NCI-H1694 (cell line): ENCODE results near the gene KCNQ1.

Experiments
- DNase-seq: peaks from one replicate; lab custom pipeline; 2025; lab: John Stamatoyannopoulos, UW

Gene KCNQ1

DNA sequence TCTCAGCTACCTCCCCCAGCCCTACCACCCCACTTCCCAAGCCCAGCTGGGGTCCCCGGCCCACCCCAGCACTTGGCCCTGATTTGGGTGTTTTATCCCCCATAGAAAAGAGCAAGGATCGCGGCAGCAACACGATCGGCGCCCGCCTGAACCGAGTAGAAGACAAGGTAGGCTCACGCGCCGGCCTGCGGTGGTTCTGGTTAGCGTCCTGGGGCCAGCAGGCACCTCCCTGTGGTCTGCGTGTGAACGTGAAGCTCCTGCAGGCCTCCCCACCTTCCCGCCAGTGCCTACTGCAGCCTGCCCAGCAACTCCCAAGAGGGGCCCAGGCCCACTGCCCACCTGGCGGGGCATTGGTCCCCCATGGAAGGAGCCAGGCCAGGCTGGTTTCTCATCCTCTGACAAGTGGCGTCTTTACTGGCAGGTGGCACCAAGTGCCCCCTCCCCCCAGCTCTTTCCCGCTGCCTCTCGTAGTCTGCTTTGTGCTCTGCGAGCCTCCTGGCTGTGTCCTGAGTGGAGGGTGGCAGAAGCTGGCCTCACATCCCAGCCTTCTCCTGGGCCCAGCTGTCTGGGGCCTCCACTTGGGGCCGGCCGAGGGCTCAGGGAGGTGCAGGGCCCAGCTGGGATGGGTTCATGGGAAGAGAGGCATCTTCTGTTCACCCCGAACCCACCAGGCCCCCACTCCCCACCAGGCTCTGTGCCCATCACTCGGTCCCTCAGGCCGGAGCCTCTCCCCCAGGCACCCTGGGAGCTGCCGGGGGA lies 333.2 kb downstream of the KCNQ1 start:
- peak; percentile 29 for DNase-seq

DNA sequence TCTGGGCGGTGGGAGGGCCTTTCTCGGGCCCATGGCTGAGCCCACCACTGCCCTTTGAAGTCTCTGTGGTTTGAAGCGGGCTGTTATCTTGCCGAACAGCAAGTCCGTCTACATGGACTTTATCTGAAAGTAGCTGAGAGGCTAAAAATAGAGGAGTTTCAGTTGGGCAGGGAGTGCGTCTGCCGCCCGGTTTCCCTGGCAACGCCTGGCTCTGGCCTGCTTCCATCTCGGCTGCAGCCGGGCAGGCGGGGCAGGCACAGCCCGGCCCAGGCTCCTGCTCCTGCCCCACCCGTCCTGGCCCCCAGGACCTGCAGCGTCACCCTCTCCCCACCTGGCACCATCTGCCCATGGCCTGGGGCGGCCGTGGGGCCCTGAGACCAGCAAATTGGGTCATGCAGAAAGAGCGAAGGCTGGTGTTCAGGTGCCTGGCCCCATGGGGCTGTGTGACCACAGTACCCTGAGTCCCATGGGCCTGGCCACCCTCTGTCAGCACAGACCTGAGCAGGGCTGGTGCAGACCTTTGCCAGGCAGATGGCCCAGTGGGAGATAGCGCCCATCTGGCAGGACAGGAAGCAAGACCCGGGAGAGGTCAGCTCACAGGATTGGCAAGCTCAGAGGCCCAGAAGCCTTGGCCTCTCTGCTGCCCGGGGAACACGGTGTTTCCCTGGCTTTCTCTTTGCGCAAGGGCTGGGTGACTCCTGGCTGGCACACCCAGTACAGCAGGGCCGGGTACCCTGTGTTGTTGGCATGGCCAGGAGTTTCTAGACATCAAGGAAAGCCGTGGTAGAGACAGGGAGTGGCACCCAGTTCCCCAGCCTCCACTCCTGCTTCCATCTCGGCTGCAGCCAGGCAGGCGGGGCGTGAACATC lies 334.1 kb downstream of the KCNQ1 start:
- DNase-seq = peak; percentile 55

DNA sequence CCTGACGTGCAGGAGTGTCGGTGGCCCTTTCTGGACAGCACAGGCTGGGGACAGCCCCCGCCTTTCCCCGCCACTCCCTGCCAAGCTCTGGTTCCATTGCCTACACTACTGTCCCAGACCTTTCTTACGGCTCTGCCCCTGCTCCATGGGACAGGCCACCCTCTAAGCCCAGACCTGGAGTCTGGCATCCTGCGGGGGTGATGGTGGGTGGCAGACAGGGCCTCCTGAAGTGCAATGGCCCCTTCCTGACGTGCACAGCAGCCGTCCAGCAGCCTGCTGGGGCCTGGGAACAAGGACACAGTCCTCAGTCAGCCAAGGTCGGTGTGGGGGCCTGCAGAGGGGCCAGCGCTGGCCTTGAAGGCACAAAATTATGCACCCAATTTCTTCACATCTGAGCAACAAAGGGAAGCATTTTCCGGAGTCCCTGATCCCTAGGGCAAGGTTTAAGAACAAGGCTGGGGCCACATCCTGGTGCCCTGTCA lies 334.7 kb downstream of the KCNQ1 start:
- no peak for DNase-seq

DNA sequence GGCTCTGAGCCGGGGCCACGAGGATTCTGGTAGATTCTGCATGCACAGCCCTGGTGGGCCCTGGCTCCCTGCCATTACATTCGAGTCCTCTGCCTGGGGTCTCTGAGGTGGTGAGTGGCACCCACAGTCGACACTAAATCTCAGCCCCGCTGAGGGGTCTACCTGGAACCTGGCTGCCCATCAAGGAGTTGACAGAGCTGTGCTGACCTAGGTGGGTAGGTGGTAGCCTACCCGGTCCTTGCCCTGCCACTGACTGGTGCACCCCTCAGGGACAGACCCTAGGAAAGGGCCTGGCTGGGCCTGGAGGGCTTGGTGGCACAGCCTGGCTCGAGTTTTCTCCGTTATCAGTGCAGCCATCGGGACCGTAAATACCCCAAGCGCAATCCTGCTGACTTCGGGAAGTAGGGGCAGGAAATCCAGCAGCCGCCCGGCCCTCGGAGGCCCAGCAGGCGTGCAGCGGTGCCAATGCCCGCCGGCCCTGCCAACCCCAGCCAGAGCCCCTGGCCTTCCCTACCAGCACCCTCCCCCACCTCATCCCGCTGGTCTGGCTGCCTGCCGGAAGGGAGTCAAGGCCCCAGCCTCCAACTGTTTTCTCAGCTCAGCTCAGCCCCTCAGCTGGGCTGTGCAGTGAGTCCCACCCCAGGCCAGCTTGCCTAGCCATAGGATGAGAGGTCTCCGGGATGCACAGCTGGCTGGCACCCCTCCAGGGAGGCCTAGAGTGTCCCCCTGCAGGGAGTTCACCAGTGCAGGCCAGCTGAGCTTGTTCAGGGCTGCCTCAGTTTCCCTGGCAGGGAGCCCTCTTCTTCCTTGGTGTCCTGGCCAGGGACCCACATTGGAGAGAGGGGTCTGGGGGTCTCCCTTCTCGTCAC lies 335.4 kb downstream of the KCNQ1 start:
- DNase-seq = no peak

DNA sequence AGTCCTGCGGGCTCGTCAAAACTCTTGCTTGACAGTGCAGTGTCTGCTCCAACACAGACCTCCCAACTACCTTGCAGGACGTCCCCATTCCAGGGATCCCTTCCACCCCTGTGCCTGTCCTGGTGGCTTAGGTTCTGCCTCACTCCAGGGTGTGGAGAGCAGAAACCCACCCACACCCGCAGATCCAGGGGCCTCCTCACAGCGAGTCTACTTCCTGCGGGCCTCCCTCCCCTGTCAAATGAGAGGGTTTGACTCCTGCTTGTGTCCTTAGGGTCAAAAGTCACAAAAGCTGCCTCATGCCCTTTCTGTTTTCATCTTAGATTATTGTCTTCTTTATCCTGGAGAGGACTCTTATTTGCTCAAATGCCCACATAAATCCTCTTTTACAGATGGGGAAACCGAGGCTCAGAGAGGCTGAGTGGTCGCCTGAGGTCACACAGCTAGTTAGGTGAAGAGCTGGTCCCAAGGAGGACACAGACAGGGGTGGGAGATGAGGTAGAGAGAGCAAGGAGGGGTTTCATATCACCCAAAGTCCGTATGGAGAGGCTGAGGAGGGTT lies 336.1 kb downstream of the KCNQ1 start:
- no peak for DNase-seq

DNA sequence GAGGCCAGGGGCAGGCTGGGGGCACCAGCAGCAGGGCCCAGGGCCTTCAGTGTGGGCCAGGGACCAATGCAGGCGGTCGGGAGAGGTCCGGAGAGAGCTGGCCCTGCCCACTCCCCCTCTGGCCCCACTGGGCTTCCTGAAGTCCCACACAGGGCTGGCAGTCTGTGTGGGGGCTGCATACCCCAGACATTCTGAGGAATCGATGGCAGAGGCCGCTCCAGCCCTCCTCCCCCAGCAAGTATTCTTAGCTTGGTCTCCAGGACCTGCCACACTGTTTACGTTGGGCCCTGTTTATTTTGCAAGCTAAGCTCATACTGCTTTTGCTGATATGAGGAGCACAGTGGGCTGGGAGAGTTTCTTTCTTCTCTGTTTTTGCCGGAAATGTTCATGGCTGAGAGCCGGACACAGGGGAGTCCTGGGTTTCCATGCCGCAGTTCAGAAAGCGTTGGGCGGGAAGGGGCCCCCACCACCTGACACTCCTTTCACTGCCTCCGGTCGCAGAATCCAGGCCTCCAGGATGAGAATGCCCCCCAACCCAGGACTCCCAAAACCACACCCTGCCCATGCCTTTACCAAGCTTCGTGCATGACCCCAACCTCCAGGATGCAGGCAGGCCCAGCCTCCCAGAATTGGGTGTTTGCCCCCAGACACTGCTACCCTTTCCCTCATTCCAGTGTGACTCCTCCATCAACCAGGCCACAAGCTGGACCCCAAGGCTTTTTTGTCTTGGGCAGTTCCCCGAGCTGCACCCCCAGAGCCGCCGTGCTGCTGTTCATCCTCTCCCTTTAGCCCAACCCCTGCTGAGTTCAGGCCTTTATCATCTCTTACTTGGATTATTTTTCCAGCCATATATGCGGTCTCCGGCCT lies 336.8 kb downstream of the KCNQ1 start:
- DNase-seq = no peak

DNA sequence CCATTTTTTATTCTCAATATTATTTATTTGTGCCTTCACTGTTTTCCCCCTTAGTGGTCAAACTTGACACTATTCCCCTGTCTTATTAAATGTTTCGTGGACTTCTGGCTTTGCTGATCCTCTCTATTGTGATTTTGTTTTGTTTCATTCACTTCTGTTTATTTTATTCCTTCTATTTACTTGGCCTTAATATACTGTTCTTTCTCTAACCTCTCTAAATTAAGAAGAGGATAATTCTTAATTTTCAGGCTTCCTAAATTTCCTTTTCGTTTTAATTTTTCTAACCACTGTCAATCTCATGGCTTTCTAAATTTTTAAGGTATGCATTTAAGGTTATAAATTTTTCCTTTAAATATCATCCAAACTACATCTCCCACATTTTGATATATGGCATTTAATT lies 338.0 kb downstream of the KCNQ1 start:
- DNase-seq = no peak

DNA sequence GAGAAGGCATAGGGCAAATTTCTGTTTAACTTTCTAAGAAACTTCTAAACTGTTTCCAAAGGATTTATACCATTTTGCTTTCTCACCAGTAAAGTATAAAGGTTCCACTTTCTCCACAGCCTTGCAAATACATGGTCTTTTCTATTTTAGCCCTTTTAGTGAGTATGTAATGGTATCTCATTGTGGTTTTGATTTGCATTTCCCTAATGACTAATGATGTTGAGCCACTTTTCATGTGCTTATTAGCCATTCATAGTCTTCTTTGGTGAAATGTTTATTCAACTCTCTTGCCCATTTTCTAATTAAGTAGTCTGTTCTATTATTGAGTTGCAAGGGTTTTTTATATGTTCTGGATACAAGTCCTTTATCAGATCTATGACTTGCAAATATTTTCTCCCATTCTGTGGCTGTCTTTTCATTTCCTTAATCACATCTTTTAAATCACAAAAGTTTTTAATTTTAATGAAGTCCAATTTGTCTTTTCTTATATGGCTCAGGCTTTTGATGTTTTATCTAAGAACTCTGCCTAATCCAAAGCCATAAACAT lies 338.8 kb downstream of the KCNQ1 start:
- no peak for DNase-seq

DNA sequence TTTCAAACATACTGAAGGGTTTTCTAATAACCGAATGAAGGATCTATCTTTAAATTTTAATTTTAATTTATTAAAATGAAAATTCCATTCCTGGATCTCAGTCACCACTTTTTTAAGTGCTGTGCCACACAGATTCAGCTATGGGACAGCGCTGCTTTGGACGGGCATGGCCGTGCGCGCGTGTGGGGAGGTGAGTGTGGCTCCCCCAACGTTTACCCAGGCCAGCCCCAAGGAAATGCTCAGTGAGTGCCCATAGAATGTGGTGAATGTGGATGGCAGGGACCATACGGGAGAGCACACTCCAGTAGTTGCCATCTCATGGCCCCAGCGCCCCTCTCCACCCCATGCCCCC lies 343.0 kb downstream of the KCNQ1 start:
- DNase-seq = no peak

DNA sequence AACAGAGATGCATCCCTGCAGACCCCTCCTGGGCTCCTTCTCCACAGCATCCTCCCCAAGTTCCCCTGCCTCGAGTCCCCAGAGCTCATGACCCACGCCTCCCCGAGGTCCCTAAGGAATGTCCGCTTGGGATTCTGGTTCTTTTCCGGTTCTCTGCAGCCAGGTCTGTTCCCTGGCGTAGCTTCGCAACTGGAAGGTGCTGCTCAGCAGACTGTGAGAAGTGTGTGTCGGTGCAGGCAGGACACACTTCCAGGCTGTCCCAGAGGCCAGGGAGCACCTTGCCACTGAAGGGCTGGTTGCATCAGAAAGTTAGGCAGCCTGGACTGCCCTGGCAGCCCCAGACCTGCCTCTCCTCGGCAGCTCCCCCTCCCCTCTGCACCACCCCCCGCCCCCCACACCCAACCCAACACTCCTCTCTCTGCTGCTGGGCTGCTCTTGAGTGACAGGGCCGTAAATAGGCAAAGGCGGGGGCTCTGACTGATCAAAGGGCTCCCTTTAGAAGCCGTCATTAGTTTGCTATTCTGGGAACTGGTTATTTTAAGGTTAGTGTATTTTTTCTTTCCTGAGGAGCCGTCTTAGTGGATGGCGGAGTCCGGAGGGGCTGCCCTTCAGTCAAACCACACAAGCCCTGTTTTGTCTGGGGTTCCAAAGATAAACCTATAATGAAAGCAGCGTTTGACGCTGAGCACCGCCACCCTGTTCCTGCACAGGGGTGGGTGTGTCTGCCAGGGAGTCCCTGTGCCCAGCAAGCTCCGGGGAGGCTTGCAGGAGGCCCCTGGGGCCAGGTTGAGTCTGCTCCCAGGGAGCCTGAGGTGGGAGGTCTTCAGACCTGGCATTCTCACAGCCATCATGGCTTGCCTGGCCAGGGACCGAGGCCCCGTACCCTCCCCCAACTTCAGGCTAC lies 343.6 kb downstream of the KCNQ1 start:
- DNase-seq = no peak

DNA sequence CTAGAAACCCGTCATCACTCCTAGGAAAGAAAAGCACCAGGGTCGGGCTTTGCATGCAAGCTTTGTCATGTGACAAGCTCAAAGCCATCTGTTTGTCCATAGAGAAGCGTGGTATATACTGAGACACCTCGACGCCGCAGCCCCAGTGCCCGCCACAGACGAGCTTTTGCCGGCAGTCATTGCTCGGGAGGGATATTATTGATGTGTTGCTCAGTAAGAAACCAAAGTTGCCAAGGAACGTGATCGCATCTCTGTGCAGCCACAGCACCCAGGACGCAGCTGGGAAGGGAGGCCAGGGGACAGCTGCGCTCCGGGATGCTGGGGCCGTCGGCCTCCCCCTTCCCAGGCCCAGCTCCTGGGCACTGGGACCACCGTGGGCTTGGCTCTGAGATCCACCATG lies 344.5 kb downstream of the KCNQ1 start:
- DNase-seq = no peak

DNA sequence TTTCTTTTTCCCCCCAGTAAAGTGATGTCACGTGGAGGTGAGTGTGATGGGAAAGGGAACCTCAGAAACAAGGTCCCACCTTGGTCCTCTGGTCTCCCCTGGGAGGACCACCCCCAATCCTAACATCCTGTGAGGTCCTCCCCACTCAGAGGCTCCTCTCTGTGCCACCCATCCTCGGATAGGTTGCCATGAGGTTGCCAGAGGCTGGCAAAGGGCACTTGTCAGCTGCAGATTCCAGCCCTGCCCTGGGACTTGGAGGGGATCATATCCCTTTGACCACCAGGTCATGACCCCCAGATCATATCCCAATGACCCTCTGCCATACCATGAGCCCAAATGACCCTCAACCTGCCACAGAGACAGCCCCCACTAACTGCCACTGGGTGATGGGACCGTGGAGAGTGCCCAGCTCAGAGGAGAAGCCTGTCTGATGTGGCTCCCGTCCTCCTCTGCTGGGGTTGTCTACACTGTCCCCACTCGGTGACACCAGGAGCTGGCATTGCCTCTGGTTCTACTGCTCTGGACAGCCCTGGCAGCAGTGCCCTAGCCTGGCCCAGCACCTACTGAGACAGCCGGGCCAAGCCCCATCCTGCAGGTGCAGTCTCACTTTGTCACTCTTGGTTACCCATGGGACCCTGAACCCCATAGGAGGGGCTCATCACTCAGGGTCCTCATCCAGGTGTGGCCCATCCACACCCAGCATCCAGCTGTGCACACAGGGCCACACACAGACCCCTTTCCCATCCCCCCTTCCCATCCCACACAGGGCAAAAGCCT lies 345.2 kb downstream of the KCNQ1 start:
- no peak for DNase-seq

DNA sequence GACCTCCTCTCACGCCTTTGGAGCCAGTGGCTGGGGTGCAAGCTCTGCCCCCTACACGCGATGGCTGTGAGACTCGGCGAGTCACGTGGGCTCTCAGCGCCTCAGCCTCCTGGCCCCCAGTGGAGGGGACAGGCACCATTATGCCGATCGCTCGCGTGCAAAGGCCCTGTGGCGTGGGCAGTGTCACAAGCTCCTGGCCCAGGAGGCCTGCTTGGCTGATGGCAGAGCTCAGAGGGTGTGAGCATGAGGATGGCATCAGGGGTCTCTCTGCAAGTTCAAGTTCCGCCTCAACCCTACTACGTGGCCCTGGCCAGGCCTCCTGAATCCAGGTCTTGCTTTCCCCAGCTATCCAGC lies 345.7 kb downstream of the KCNQ1 start:
- no peak for DNase-seq

DNA sequence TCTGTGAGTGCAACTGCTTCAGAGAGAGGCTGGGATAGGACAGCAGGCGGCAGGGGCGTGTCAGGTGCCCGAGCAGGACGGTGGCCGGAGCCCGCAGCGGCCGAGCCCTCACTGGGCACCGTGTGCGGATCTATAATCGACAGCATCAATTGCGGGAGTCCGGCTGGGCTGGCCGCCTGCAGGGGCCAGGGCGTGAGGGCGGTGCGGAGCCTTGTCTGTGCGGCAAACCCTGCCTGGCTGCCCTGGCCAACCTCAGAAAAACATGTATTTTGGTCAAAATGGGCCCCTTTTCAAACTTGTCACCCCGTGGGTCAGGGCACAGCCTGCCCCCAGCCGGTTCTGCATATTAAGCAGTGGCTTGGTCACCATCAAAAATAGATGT lies 346.3 kb downstream of the KCNQ1 start:
- no peak for DNase-seq

DNA sequence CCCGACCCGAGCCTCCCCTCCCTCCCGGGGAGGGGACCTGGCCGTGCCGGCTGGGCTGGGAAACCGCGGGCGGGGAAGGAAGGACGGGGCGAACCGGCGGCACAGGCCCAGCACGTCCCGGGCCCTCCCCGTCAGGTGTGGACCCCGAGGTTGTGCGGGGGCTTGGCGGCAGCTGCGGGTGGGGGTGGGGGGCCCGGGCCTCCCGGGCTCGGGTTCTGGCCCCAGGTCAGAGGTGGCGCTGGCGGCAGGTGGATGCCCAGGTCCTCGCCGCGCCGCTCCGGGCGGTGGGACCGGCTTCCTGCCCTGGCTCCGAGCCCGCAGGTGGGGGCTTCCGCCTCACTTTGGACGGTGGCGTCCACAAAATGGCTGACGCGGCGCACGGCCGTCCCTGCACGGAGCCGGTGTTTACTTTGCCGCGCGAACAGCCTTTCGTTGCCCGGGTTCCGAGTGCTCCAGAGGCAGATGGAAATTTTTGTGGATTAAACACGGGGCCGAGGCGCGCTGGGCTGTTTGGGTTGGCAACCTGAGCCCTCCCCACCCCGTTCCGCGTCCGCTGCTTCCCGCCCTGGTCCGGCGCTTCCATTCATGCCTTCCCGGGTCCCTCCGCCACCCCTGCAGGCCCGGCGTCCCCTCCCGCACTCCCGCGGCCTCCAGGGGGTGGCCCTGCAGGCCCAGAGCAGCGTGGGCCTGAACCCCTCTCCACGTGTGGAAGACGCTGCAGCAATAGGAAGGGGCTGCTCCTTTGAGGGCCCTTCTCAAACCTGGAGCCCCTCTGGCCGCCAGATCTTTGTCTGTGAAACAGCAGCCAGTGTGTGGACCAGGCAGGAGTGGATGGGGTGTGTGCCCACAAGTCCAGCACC lies 346.9 kb downstream of the KCNQ1 start:
- no peak for DNase-seq

DNA sequence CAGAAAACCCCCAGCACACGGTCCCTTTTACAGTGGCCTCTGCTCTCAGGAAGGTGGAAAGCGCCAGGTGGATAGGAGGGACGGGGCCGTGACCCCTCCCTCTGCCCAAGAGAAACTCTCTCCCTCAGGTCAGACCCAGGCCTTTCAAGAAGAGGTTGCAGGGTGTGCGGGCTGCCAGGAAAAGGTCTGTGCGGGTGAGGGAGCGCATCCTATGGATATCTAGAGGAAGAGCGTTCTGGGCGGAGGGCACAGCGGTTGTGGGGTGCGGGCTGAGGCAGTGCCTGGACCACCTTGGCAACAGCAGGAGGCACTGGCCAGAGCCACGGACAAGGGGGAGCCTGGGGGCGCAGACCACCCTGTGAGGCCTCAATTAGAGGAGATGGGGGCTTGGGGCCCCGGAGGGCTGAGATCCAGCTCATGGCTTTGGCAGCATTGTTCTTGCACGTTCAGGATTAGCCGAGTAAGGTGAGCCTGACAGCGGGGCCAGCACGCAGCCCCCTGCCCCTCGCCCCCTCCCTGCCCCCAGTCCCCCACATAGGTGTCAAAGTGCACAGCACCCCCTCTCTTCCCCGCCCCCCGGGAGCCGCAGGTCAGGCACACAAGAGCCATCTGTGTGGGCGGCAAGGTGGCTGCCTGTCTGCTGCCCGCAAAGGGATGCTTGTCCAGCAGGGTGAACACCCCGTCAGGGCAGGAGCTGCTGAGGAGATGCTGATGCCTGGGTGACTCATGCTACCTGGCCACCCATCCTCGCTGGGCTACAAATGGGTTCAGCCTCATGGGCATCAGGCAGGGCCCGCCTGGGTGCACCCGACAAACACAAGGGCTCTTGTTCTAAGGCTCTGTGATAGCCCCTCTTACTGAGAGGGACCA lies 347.8 kb downstream of the KCNQ1 start:
- DNase-seq = no peak

DNA sequence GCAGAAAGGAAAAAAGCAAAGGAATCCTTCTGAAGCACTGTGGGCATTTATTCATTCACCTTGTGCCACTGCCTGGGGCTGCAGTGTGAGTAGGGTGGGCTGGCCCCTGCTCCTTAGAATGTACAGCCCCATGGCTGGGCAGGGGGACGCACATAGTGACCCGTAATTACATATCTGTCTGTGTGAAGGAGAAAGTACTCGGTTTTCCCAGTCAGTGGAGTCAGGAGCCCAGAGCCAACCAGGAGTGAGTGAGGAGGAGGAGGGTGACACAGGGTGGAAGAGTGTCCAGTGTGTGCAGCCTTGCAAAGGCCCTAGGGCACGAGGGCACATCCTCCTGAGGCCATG lies 348.9 kb downstream of the KCNQ1 start:
- DNase-seq = no peak
